Measurements from ENCODE around the gene FAM149A.

The FAM149A gene

GRCh38 chr4:186144198-186144945 lies 39.9 kb downstream of the FAM149A start:
- Histone ChIP-seq H3K9me3 (no peaks in the 10 kb centered on the region), H3K36me3 (no peaks in the 10 kb centered on the region), H3K27me3 (no peaks in the 10 kb centered on the region; the same call in 1 of the 2 replicates), H3K4me1 (no peaks in the 10 kb centered on the region), H3K4me3 (ENCODE audit: low read depth, low read length) (peak overlapping the region; percentile 76)
- peak; percentile 83 for DNase-seq
- peak; percentile 35 for TF ChIP-seq CTCF (IDR thresholded peaks at IDR 0.05; ENCODE audit: low read depth, low read length)

- TF ChIP-seq CTCF (IDR thresholded peaks at IDR 0.05; ENCODE audit: low read depth, low read length) = no peak
- Histone ChIP-seq H3K36me3 (no peaks in the 10 kb centered on the region), H3K4me1 (no peaks in the 10 kb centered on the region), H3K27me3 (no peaks in the 10 kb centered on the region; the same call in 1 of the 2 replicates), H3K9me3 (no peaks in the 10 kb centered on the region), H3K4me3 (ENCODE audit: low read depth, low read length) (peak overlapping the region; percentile 64)
- DNase-seq = peak; percentile 80
Observed at GRCh38 chr4:186144946-186145569, 40.6 kb downstream of the FAM149A start.

GRCh38 chr4:186146458-186146857 lies 42.0 kb downstream of the FAM149A start:
- H3K27me3 ChIP-seq = no peaks in the 10 kb centered on the region; the same call in 1 of the 2 replicates
- H3K4me3 ChIP-seq (ENCODE audit: low read depth, low read length) = no peak overlapping the region
- TF ChIP-seq CTCF (IDR thresholded peaks at IDR 0.05; ENCODE audit: low read depth, low read length) = no peak
- no peaks in the 10 kb centered on the region for H3K36me3 ChIP-seq
- no peaks in the 10 kb centered on the region for H3K9me3 ChIP-seq
- no peak for DNase-seq
- no peaks in the 10 kb centered on the region for H3K4me1 ChIP-seq

- no peaks in the 10 kb centered on the region for H3K9me3 ChIP-seq
- no peaks in the 10 kb centered on the region for H3K4me1 ChIP-seq
- H3K36me3 ChIP-seq = no peaks in the 10 kb centered on the region
- H3K27me3 ChIP-seq = no peaks in the 10 kb centered on the region; the same call in 1 of the 2 replicates
- TF ChIP-seq CTCF (IDR thresholded peaks at IDR 0.05; ENCODE audit: low read depth, low read length) = no peak
- H3K4me3 ChIP-seq (ENCODE audit: low read depth, low read length) = no peak overlapping the region
- DNase-seq = no peak
Observed at GRCh38 chr4:186148336-186148975, 44.0 kb downstream of the FAM149A start.

GRCh38 chr4:186149872-186150271 lies 45.4 kb downstream of the FAM149A start:
- Histone ChIP-seq H3K4me1 (no peaks in the 10 kb centered on the region), H3K27me3 (no peaks in the 10 kb centered on the region; the same call in 1 of the 2 replicates), H3K36me3 (no peaks in the 10 kb centered on the region), H3K4me3 (ENCODE audit: low read depth, low read length) (peak overlapping the region; percentile 25), H3K9me3 (no peaks in the 10 kb centered on the region)
- TF ChIP-seq CTCF (IDR thresholded peaks at IDR 0.05; ENCODE audit: low read depth, low read length) = peak; percentile 93
- peak; percentile 85 for DNase-seq

Data from BE2C (cell line).